ACC112 (cell line): ENCODE data around the gene ADD2.
"Not testable (repeated sequence)": the region's sequence is repeated elsewhere in the genome, so short reads cannot be mapped to it uniquely, and the experiment has no call there.

Source experiments
- H2AFZ ChIP-seq: fragments of 200-600 bp; sonication (generic); one replicate; pipeline ENCODE4 v1.6.0; 2017; ENCODE audit warnings: antibody characterized with exemption, low read length; ENCODE audit not compliant: unreplicated experiment
- H3K27ac ChIP-seq: fragments of 200-600 bp; sonication (generic); 2 replicates; pipeline ENCODE4 v1.5.1; 2014; ENCODE audit warnings: low read depth, mild to moderate bottlenecking, antibody characterized with exemption, low read length, moderate library complexity
- H3K27me3 ChIP-seq: fragments of 200-600 bp; sonication (generic); 2 replicates; pipeline ENCODE4 v1.6.1; 2014; ENCODE audit warnings: mild to moderate bottlenecking, antibody characterized with exemption, low read length, moderate library complexity, mixed read lengths; ENCODE audit not compliant: insufficient read depth
- H3K36me3 ChIP-seq: fragments of 200-600 bp; sonication (generic); 2 replicates; pipeline ENCODE4 v1.6.1; 2016; ENCODE audit warnings: mild to moderate bottlenecking, antibody characterized with exemption, low read length, moderate library complexity, mixed read lengths; ENCODE audit not compliant: insufficient read depth
- H3K4me1 ChIP-seq: fragments of 200-600 bp; sonication (generic); one replicate; pipeline ENCODE4 v1.6.1; 2016; ENCODE audit warnings: low read length, mixed read lengths; ENCODE audit not compliant: insufficient read depth, unreplicated experiment, control insufficient read depth
- H3K4me3 ChIP-seq: fragments of 200-600 bp; sonication (generic); 2 replicates; pipeline ENCODE4 v1.5.1; 2014; ENCODE audit warnings: mild to moderate bottlenecking, low read depth, low read length
- H3K79me2 ChIP-seq: fragments of 200-600 bp; sonication (generic); one replicate; pipeline ENCODE4 v1.6.0; 2016; ENCODE audit warnings: low read length; ENCODE audit not compliant: control insufficient read depth, unreplicated experiment, insufficient read depth

ADD2 gene

GRCh38 chr2:70799706-70800105, 31.7 kb upstream of the ADD2 start:
- Histone ChIP-seq H2AFZ (no peak overlapping the region), H3K4me1 (no peaks in the 10 kb centered on the region), H3K4me3 (no peak overlapping the region), H3K79me2 (no peaks in the 10 kb centered on the region), H3K36me3 (no peaks in the 10 kb centered on the region), H3K27ac (no peak overlapping the region), H3K27me3 (peaks cover 71% of the 10 kb centered on the region)

- not testable (repeated sequence) for H3K36me3 ChIP-seq, H3K4me3 ChIP-seq, H3K4me1 ChIP-seq, H2AFZ ChIP-seq, H3K27ac ChIP-seq, H3K79me2 ChIP-seq
- H3K27me3 ChIP-seq = peaks cover 80% of the 10 kb centered on the region
Observed at GRCh38 chr2:70797996-70798395, 30.0 kb upstream of the ADD2 start.

DNA sequence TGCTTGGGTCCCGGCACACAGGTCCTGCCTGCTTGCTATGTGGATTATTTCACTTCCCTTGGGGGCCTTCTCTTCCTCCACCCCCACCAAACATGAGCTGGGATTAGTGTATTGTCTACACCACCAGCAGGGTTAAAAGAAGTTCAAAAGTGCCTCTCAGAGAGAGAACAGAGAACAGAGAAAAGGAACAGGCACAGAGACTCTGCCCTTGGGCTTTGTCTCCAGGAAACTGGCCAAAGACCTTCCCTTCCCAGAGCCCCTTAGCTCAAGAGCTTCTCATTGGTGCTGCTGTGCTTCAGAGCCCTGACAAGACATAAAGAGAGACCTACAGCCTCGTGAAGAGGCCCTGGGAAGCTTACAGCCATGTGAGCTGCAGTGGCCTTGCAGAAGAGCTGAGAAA, 29.5 kb upstream of the ADD2 start:
- H3K79me2 ChIP-seq = no peaks in the 10 kb centered on the region
- H3K27me3 ChIP-seq = peaks cover 85% of the 10 kb centered on the region
- H3K27ac ChIP-seq = no peak overlapping the region
- H3K36me3 ChIP-seq = no peaks in the 10 kb centered on the region
- no peak overlapping the region for H3K4me3 ChIP-seq
- H3K4me1 ChIP-seq = no peaks in the 10 kb centered on the region
- no peak overlapping the region for H2AFZ ChIP-seq

DNA sequence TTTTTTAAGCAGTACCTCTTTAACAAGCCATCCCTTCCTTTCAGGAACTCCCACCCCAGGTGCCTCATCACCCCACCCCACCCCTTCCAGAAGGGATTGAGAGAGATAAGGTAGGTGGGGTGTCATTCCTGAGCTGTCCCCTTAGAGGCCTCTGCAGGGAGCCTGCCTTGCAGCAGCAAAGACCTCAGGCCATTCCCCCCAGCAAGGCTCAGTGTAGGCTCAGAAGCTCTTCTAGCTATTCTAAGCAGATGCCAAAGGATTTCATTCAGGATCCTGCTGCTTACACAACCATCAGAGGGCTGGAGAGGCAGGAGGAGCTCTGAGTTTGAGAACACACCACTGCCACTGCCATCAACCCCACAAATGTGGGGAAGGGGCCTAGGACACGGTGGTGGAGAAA, 28.3 kb upstream of the ADD2 start:
- Histone ChIP-seq H3K36me3 (no peaks in the 10 kb centered on the region), H3K27me3 (peaks cover 84% of the 10 kb centered on the region), H3K27ac (no peak overlapping the region), H3K79me2 (no peaks in the 10 kb centered on the region), H3K4me3 (no peak overlapping the region), H2AFZ (no peak overlapping the region), H3K4me1 (no peaks in the 10 kb centered on the region)

- Histone ChIP-seq H2AFZ (no peak overlapping the region), H3K27ac (no peak overlapping the region), H3K79me2 (no peaks in the 10 kb centered on the region), H3K27me3 (peaks cover 84% of the 10 kb centered on the region), H3K4me3 (no peak overlapping the region), H3K36me3 (no peaks in the 10 kb centered on the region), H3K4me1 (no peaks in the 10 kb centered on the region)
Observed at GRCh38 chr2:70795164-70795995, 27.4 kb upstream of the ADD2 start.

GRCh38 chr2:70793450-70793849, 25.4 kb upstream of the ADD2 start:
- no peaks in the 10 kb centered on the region for H3K79me2 ChIP-seq
- no peaks in the 10 kb centered on the region for H3K4me1 ChIP-seq
- no peaks in the 10 kb centered on the region for H3K36me3 ChIP-seq
- peaks cover 87% of the 10 kb centered on the region for H3K27me3 ChIP-seq
- H3K27ac ChIP-seq = no peak overlapping the region
- no peak overlapping the region for H2AFZ ChIP-seq
- no peak overlapping the region for H3K4me3 ChIP-seq

GRCh38 chr2:70790136-70790828, 22.3 kb upstream of the ADD2 start, which contains the start of gene FIGLA:
TSS of gene FIGLA (minus strand) at chr2:70790643. CDS start at chr2:70790638, 5 bp downstream.
- peak within 1 kb of the TSS; percentile 6 for H2AFZ ChIP-seq
- no peak within 1 kb of the TSS for H3K27ac ChIP-seq
- no peaks in the 10 kb centered on the region for H3K4me1 ChIP-seq
- no peaks in the 10 kb centered on the region for H3K79me2 ChIP-seq
- H3K36me3 ChIP-seq = no peaks in the 10 kb centered on the region
- H3K27me3 ChIP-seq = peaks cover 88% of the 10 kb centered on the region
- peak within 1 kb of the TSS; percentile 55 for H3K4me3 ChIP-seq

DNA sequence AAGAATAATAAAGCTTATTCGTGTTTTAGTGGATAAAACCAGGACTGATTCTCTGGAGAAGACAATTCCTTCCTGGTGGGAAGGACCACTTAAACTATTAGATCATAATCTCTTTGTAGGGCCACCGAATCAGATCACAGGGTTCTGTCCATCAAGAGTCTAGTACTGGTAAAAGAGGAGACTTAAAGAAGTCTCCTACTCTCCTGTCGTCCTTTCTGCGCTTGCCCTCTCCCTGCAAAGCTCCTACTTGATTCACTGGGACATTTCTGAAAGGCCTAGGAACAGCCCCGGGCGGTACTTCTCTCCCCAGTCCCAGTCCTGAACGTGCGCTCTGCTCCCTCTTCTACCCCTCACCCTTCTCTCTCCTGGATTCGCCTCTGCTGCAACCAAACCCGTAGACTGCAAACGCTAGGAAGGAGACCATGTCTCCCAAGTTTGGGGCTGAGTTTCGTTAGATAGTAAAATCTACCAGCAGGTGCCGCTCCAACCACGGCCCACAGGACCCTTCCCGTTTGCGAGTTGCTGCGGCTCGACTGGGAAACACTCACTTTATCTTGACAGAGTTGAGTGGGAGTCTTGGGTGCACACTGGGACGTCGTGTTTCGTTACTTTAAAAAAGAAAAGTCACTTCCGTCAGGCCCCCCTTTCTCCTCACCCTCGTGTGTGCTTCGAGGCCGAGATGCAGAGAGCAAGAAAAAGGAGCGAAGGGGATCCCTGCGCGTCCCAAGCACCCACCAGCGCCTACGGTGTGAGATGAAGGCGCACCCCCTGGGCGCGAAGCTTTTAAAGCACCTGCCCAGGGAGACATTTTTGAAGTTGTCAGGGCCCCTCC, 21.5 kb upstream of the ADD2 start:
- Histone ChIP-seq H3K79me2 (no peaks in the 10 kb centered on the region), H2AFZ (peak overlapping the region; percentile 6), H3K27me3 (peaks cover 80% of the 10 kb centered on the region), H3K36me3 (no peaks in the 10 kb centered on the region), H3K4me3 (peak overlapping the region; percentile 55), H3K4me1 (no peaks in the 10 kb centered on the region), H3K27ac (no peak overlapping the region)

DNA sequence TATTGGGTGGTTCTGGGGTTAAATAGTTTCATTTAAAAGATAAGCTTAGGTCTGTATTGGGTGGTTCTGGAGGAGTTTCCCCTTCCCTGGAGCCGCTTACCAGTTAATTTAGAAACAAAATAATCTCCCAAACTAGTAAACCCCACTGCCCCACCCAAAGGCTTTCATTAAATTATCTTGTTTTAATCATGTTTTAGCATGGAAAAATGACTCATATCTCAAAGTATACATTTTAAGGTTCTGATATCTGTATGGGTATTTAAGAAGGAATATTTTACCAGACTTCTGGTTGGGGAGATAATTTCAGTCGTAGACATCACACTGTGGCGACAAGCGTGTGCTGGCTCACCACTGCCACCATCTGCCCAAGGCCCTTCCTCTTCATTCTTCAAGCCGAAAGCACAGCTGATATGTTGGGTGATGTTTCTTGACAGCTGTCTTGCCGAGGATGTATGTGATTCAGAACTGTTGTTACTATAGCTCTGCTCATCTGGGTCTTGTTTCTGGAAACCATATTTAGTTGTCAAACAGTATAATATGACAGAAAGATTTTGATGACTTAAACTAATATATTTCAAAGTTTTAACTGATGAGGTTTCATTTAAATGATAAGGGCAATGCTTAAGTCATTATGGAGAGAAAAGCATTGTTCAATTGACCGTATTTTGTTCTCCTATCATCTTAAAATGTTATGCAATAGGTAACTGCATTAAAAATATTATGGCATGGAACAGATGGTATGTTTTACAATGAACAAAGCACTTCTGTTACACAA, 17.3 kb upstream of the ADD2 start:
- H2AFZ ChIP-seq = no peak overlapping the region
- no peaks in the 10 kb centered on the region for H3K36me3 ChIP-seq
- no peak overlapping the region for H3K4me3 ChIP-seq

DNA sequence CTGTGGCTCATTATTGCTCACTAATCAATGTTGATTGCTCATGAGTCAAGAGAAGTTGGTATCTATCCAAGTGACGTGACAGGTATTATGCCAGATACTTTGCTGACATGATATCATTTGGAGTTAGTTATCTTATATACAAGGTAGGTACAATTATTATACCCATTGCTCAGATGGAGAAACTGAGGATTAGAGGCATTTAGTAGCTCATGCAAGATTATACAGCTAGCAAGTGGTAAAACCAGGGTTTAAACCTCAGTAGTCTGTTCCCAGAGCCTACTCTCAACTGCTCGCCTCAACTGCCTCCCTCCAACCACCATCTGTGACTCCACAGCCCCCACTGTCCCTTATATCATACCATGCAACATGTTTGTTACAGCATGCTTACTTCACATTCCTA, 16.3 kb upstream of the ADD2 start:
- no peaks in the 10 kb centered on the region for H3K79me2 ChIP-seq
- no peak overlapping the region for H3K4me3 ChIP-seq
- no peaks in the 10 kb centered on the region for H3K4me1 ChIP-seq
- H3K27ac ChIP-seq = no peak overlapping the region
- H3K36me3 ChIP-seq = no peaks in the 10 kb centered on the region
- no peak overlapping the region for H2AFZ ChIP-seq
- peaks cover 36% of the 10 kb centered on the region for H3K27me3 ChIP-seq

More for the DNA sequence above, 17.3 kb upstream of the ADD2 start:
- Histone ChIP-seq H3K27me3 (peaks cover 43% of the 10 kb centered on the region), H3K4me1 (no peaks in the 10 kb centered on the region), H3K79me2 (no peaks in the 10 kb centered on the region), H3K27ac (no peak overlapping the region)
